AG10803 (cell line): Measurements from ENCODE around the gene SAMD4B.
A peak's percentile ranks its signal among the peaks of the same experiment; 100 is the strongest.

ENCODE experiments used
- DNase-seq: peaks from one replicate; pipeline ENCODE4 v3.0.0; 2010; ENCODE audit warnings: low read depth
- H3K4me3 ChIP-seq: 2 replicates; pipeline ENCODE4 v1.5.1; 2011; ENCODE audit warnings: mild to moderate bottlenecking, low read length, control low read depth
- TF ChIP-seq, protein P1 (sequence below): conservative IDR thresholded peaks from 2 replicates; pipeline ENCODE4 v1.5.1; 2011; ENCODE audit warnings: mild to moderate bottlenecking, low read length, control low read depth, inconsistent platforms

SAMD4B gene

GRCh38 chr19:39405958-39406655 lies 63.9 kb downstream of the SAMD4B start:
- H3K4me3 ChIP-seq: peak overlapping the region; percentile 61
- TF ChIP-seq, protein P1, sequence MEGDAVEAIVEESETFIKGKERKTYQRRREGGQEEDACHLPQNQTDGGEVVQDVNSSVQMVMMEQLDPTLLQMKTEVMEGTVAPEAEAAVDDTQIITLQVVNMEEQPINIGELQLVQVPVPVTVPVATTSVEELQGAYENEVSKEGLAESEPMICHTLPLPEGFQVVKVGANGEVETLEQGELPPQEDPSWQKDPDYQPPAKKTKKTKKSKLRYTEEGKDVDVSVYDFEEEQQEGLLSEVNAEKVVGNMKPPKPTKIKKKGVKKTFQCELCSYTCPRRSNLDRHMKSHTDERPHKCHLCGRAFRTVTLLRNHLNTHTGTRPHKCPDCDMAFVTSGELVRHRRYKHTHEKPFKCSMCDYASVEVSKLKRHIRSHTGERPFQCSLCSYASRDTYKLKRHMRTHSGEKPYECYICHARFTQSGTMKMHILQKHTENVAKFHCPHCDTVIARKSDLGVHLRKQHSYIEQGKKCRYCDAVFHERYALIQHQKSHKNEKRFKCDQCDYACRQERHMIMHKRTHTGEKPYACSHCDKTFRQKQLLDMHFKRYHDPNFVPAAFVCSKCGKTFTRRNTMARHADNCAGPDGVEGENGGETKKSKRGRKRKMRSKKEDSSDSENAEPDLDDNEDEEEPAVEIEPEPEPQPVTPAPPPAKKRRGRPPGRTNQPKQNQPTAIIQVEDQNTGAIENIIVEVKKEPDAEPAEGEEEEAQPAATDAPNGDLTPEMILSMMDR: no peak
- DNase-seq: no peak

- TF ChIP-seq, protein P1: 0 out of 2 replicates have a peak, but pooled peaks have one; percentile 1
- DNase-seq: peak; percentile 84
- peak within 1 kb of the TSS; percentile 95 for H3K4me3 ChIP-seq
Observed at GRCh38 chr19:39406656-39407409, 64.6 kb downstream of the SAMD4B start, which contains the start of gene ZFP36. ZFP36 (plus strand) TSS chr19:39406847; CDS start chr19:39406905, 58 bp downstream.

DNA sequence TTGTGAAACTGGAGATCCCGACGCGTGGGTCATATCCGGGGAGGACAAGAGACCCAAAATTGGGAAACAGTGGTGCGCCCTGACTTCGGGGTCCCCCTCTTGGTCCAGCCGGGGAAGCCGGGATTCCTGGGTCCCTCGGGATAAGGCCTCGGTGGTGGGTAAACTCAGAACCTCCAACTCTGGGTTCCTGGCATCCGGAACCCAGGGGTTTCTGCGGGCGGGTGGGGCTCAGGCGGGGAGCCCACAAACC lies 65.1 kb downstream of the SAMD4B start:
- TF ChIP-seq, protein P1: no peak
- peak; percentile 43 for DNase-seq
- H3K4me3 ChIP-seq: peak overlapping the region; percentile 95

DNA sequence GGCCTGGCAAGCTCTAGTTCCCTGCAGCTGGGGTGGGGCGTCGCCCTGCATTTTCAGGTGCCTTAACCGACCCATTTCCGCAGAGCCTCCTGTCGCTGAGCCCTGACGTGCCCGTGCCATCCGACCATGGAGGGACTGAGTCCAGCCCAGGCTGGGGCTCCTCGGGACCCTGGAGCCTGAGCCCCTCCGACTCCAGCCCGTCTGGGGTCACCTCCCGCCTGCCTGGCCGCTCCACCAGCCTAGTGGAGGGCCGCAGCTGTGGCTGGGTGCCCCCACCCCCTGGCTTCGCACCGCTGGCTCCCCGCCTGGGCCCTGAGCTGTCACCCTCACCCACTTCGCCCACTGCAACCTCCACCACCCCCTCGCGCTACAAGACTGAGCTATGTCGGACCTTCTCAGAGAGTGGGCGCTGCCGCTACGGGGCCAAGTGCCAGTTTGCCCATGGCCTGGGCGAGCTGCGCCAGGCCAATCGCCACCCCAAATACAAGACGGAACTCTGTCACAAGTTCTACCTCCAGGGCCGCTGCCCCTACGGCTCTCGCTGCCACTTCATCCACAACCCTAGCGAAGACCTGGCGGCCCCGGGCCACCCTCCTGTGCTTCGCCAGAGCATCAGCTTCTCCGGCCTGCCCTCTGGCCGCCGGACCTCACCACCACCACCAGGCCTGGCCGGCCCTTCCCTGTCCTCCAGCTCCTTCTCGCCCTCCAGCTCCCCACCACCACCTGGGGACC lies 65.6 kb downstream of the SAMD4B start:
- TF ChIP-seq, protein P1: no peak
- H3K4me3 ChIP-seq: peak overlapping the region; percentile 95
- DNase-seq: peak; percentile 28

- TF ChIP-seq, protein P1: no peak
- peak; percentile 53 for DNase-seq
- peak overlapping the region; percentile 95 for H3K4me3 ChIP-seq
Observed at GRCh38 chr19:39408392-39409207, 66.4 kb downstream of the SAMD4B start.

DNA sequence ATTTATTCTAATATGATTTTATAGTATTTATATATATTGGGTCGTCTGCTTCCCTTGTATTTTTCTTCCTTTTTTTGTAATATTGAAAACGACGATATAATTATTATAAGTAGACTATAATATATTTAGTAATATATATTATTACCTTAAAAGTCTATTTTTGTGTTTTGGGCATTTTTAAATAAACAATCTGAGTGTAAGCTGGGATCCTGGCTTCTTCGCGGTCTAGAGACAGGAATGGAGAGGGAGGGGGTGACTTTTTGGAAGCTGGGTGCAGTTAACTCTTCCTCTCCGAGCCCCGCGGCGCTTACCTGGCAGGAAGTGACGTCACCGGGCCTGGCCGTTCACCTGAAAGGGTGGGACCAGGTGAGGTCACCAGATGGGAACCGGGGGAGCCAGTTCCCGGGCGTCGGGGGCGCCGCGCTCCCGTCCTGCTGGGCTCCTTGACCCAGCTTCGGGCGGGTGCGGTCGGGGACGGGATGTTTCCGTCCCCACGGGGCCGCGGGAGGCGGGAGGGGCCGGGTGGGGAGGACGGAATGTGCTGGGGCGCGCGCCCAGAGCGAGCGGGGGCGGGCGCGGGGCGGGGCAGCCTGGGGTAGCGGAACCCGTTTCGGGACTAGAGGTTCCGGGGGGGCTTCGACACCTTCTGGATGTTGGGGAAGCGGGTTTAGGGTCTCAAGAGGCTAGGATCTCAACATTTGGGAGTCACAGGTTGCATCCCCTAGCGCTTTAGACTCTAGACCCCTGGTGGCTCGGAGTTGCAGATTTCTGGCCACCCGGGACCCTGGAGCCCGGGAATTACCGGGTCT lies 67.2 kb downstream of the SAMD4B start:
- peak; percentile 75 for DNase-seq
- peak overlapping the region; percentile 95 for H3K4me3 ChIP-seq
- TF ChIP-seq, protein P1: peak; percentile 15; the same call in 1 of the 2 replicates
